GM18508 (cell line): ENCODE results near the gene BLACAT1.

Source experiments
- ATAC-seq: cut with Tn5 transposase; IDR thresholded peaks from one replicate; pipeline ENCODE4 v1.9.1; 2021; ENCODE audit warnings: moderate number of reproducible peaks; ENCODE audit not compliant: insufficient read depth, unreplicated experiment

Gene BLACAT1

DNA sequence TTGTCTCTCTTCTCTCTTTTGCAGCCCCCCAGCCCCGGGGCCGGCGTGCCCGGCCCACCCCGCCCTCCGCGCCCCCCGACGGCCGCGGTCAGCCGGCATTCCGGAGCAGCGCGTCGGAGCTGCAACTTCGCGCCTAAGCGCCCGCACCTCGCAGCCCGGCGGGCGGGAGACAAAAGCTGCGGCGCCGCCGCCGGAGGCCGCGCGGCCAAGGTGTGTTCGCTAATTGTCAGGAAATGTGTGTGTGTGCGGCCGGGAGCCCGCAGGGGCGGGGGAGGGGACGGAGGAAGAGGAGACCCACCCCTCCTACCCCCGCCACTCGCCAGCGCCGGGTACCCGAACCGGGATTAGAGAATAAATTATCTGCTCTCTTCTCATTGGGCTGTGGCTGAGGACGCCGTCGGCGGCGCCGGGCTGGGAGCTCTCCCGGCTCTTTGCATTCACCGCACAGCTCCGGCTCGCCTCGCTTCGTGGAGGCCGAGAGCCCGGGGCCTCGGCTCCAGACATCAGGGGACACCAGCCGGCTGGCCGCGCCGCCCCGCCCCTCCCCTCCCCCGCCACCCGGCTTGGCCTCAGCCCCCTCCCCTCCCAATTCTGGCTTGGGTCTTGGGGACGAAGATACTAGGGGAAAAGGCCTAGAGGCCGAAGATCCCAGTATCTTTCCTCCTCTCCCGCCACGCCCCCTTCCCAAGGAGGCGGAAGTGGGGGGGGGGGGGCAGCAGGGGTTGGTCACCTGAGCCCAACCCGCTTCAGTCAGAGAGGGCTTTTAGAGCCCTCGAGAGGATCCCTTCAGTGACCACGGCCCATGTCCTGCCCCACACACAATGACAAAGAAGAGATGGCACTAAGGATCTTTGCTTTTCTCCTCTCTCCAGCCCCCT is 1.3 kb upstream of the BLACAT1 start:
- no peak for ATAC-seq

GRCh38 chr1:205456383-205456867 is 580 bp upstream of the BLACAT1 start:
- no peak for ATAC-seq

GRCh38 chr1:205454903-205455335 is 926 bp downstream of the BLACAT1 start:
- no peak for ATAC-seq

GRCh38 chr1:205453466-205453865 is 2.4 kb downstream of the BLACAT1 start:
- no peak for ATAC-seq

GRCh38 chr1:205452933-205453332 is 2.9 kb downstream of the BLACAT1 start:
- no peak for ATAC-seq

DNA sequence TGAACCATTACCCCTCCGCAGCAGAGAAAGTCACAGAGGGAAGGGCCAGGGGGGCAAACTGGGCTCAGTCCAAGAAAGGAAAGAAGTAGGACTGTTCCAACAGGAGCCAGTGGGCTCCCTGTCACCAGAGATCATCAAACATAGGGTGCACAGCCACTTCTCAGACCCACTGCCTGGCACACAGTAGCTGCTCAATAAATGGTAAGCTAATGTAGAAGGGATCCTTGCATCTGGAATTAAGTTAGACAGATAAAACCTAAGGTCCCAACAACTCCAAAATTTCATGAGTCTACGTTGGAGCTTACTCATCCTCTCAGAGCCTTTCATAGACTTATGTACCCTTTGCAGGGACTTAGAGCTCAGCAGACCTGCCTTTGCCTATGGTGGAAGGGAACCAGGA is 3.5 kb downstream of the BLACAT1 start:
- ATAC-seq, result no peak

DNA sequence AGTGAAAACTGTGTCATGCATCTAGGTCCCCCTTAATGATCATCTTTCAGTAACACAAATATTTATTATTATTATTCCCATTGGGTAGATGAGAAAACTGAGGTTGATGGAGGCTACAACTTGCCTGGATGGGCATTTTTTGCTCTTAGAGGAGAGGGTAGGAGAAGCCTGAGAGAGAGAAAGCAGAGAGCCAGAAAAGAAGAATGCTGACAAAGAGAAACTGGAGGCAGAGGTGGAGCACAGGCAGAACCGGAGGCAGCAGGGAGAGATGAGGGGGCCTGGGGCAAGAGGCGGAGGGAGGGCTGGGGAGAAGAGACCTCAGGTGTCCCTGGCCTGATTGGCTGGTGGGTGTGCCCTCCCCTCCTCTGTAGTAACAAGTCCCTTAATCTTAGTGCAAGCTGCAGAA is 4.1 kb downstream of the BLACAT1 start:
- no peak for ATAC-seq

- no peak for ATAC-seq
These were observed 4.6 kb downstream of the BLACAT1 start for GRCh38 chr1:205451202-205451601.

- no peak for ATAC-seq
These were observed 5.4 kb downstream of the BLACAT1 start for GRCh38 chr1:205450448-205450847.

DNA sequence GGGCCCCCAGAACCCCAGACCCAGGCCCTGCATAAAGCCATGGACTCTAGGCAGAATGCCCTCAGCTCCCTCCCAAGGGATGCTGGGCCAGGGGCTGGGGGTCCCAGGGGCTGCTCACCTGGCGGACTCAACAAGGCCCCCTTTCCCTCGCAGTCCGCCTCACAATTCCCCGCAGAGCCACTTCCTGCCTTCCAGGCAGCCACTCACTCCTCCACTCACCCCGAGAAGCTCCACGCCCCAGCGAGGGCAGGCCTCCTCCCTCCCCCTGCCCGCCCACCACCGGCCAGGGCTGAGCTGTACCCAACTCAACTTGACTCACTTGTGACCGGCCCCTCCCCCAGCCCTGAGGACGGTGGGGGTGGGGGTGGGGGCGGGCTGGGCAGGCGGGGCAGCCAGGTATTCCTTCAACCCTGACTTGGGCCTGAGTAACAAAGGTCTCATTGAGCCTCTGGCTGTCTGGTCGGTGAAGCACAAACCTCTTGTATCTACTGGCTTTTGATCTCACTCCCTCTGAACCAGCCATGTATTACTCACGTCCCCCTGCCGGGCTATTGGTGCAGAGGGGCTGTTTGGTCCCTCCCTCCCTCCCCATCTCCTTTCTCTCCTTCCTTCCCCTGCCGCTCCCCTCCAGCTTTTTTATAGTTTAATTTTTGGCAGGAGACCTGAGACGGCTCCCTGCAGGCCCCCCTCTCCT is 5.9 kb downstream of the BLACAT1 start:
- no peak for ATAC-seq

GRCh38 chr1:205449254-205449749 is 6.5 kb downstream of the BLACAT1 start:
- ATAC-seq, result no peak

GRCh38 chr1:205448540-205449253 is 7.1 kb downstream of the BLACAT1 start:
- ATAC-seq, result no peak

- ATAC-seq, result no peak
These were observed 8.1 kb downstream of the BLACAT1 start for GRCh38 chr1:205447457-205448341.

GRCh38 chr1:205446828-205447227 is 9.0 kb downstream of the BLACAT1 start:
- ATAC-seq, result no peak

DNA sequence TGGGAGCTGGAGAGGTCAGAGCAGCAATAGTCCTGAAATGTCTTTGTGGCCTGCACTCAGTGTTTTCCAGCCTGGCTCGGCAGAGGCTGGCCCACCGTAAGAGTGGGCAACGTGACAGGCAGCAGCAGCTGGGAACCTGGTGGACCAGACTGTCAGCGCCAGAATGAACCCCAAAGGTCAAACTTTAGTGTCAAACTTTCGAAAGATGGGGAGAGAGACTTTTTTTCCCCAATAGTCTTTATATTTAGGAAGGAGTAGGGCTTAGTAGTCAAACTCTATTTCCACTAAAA is 10.3 kb downstream of the BLACAT1 start:
- no peak for ATAC-seq

DNA sequence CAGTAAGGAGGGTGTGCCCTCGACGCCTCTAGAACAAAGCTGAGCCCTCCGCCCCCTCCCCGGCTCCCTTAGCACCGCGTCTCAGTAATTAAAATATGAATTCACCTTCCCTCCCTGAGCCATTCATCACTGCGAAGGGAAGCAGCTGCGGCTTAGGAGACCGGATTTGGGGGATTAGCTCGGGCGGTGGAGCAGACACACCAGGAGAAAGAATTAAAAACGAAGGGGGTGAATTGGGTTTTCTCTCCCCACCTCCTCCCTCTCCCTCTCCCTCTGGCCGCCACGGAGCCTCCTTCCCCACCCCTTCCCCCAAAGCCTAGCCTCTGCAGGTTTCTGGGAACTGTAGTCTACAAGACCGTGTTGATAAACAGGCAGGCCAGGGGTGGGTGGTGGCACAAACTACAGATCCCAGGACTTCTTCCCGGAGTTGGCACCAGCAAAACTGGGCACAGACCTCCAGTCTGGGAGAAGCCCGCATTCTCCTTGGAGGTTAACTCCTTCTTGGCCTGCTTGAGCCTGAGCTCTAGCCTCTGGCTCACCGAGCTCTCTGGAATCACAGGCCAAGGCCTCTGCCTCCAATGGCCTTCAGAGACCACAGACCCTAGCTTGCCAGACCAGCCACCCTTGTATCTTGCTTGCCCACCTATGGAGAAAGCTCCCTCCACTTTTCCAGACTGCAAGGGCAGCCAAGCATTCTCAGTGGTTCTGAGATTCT is 10.8 kb downstream of the BLACAT1 start:
- no peak for ATAC-seq

- no peak for ATAC-seq
These were observed 11.4 kb downstream of the BLACAT1 start for GRCh38 chr1:205444300-205444930.

DNA sequence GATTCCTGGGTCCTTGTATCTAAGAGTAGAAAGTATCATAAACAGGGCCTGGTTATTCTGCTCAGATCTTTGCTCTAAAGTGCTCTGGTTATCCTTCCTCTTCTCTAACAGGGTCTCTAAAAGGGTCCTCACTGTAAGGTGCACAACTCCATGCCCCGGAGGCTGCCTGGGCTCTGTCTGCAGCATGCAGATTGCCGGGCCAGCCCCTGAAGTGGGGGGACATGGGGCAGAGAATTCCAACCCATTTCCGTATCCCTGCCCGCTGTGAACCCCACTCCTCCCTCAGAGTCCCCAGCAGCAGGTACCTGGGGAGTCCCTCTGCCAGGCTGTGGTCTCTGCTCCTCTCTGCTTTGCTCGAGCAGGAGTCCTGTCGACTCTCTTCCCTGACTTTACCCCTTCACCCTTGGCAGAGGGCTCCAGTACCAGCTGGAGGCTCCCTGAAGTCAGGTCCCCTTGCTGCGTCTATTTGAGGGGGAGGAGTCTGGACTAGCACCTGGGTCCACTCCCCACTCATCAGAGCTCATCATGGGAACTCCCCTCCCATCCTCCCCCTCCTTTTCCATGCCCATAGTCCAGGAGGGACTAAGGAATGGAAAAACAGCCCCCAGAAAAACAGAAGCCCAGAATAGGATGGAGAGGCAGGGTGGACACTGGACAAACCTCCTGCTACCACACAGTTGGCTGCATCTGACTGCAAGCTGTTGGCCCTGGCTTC is 12.1 kb downstream of the BLACAT1 start:
- ATAC-seq, result no peak
